Upper lobe of left lung (tissue), 4 donors: ENCODE results near the gene ZNF366.

ENCODE experiments used
- POLR2A ChIP-seq, 4 donors: fragments of 450-650 bp; IDR thresholded peaks; one replicate each; pipeline ENCODE4 v1.5.1; 2016 to 2017; ENCODE audit warnings: antibody characterized with exemption in 4 of 4, mild to moderate bottlenecking in 2 of 4
- POLR2AphosphoS5 ChIP-seq, 2 donors: sonication (generic); formaldehyde crosslinking; IDR thresholded peaks; one replicate each; pipeline ENCODE4 v1.5.1; 2017; ENCODE audit warnings: antibody characterized with exemption in 2 of 2
- TF ChIP-seq, protein P1 (sequence below), 6 experiments: fragments of 450-650 bp in 4 of 6; fragments of 200-600 bp in 2 of 6; sonication (generic) in 2 of 6; IDR thresholded peaks; one replicate each; pipeline ENCODE4 v1.5.1; 2016 to 2019; ENCODE audit warnings: antibody characterized with exemption in 6 of 6

DNA sequence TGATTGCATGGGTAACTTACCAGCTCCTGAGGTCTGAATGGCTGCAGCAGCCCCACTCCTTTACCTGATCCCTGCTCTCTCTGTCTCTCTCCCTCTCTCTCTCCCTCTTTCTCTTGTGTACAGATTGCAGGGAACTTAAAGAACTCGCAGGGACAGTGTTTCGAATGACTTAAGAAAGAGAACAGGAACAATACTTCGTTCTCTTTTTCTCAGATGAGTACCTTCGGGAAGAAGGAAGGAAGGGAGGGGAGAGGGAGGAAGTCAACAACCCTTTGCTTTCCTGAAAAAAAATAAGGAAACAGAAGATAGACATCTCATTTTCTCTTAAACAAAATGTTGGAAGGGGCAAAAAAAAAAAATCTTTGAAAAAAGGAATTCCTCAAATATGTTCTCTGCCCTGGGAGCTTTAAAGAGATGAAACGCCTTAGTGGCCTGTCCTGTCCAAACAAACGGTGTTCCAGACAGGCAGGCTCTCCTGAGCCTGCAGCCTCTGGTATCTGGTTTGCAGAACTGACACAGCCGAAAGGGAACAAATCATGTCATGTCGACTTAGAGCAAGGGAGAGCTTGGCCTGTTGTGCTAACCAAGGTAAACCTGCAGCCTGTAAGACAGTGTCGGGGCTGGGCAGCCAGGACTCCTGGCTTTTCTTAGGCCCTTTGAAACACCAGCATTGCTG lies at the start of gene ZNF366:
- TF ChIP-seq, protein P1, sequence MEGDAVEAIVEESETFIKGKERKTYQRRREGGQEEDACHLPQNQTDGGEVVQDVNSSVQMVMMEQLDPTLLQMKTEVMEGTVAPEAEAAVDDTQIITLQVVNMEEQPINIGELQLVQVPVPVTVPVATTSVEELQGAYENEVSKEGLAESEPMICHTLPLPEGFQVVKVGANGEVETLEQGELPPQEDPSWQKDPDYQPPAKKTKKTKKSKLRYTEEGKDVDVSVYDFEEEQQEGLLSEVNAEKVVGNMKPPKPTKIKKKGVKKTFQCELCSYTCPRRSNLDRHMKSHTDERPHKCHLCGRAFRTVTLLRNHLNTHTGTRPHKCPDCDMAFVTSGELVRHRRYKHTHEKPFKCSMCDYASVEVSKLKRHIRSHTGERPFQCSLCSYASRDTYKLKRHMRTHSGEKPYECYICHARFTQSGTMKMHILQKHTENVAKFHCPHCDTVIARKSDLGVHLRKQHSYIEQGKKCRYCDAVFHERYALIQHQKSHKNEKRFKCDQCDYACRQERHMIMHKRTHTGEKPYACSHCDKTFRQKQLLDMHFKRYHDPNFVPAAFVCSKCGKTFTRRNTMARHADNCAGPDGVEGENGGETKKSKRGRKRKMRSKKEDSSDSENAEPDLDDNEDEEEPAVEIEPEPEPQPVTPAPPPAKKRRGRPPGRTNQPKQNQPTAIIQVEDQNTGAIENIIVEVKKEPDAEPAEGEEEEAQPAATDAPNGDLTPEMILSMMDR (IDR thresholded peaks at IDR 0.05) = no peak
- TF ChIP-seq POLR2A (IDR thresholded peaks at IDR 0.05) (no peak), POLR2AphosphoS5 (IDR thresholded peaks at IDR 0.05) (no peak)
